ENCODE measurements around the gene PCNX2.
A peak's percentile ranks its signal among the peaks of the same experiment; 100 is the strongest.

PCNX2 gene

DNA sequence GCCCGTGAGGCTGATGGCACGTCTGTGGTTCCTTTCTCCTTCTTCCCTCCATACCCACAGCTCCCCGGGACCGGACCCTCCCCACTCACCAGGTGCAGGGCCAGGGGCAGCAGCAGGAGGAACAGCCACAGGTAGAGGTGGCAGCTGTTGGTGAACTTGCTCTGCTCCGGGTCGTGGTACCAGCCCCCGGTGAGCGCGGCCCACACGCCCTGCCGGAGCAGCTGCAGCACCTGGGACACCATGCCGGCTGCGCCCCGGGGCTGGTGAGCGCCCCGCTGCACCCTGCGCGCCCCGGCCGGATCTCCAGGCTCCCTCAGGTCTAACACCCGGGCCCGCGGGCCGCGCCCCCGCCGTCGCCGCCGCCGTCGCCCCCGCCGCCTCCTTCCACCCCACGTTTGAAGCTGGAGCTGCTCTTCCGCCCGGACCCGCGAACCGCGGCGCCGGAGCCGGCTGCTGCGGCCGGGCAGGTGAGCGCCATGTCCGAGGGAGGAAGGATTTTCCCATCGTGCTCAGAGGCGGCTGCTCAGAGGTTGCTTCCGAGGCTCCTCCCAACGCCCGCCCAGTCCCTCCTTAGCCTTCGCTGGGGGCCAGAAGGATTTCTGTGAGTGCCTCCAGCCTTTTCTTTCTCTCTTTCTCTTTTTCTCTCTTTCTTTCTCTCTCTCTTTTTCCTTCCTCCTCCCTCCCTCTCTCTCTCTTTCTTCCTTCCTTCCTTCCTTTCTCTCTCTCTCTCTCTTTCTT is at the start of gene PCNX2 (continued):
- TF ChIP-seq ZNF416 (tag by site-specific recombination; IDR thresholded peaks at IDR 0.05) (no peak), ZNF529 (tag by site-specific recombination; IDR thresholded peaks at IDR 0.05; ENCODE audit: insufficient replicate concordance) (no peak), ZNF114 (tag by site-specific recombination; IDR thresholded peaks at IDR 0.05) (no peak), ZNF426 (tag by site-specific recombination; IDR thresholded peaks at IDR 0.05) (no peak), HOXC10 (CRISPR knock-in tag; IDR thresholded peaks at IDR 0.05) (no peak), KLF8 (tag by site-specific recombination; IDR thresholded peaks at IDR 0.05) (peak; percentile 95), ZNF777 (tag by site-specific recombination; IDR thresholded peaks at IDR 0.05; ENCODE audit: borderline replicate concordance) (no peak), GLI2 (tag by site-specific recombination; IDR thresholded peaks at IDR 0.05; ENCODE audit: borderline replicate concordance, low read depth) (no peak), ZNF585B (tag by site-specific recombination; IDR thresholded peaks at IDR 0.05) (no peak), EGR2 (tag by site-specific recombination; IDR thresholded peaks at IDR 0.05; ENCODE audit: low read depth) (0 out of 2 replicates have a peak, but pooled peaks have one; percentile 3), ZBTB17 (tag by site-specific recombination; IDR thresholded peaks at IDR 0.05) (peak; percentile 98; the same call in 1 of the 2 replicates), ZFP69B (tag by site-specific recombination; IDR thresholded peaks at IDR 0.05) (peak; percentile 90), HIC1 (tag by site-specific recombination; IDR thresholded peaks at IDR 0.05) (no peak), GFI1B (tag by site-specific recombination; IDR thresholded peaks at IDR 0.05) (no peak), ZBTB10 (tag by site-specific recombination; IDR thresholded peaks at IDR 0.05) (peak; percentile 82; the same call in 1 of the 2 replicates), ZSCAN5A (tag by site-specific recombination; IDR thresholded peaks at IDR 0.05) (no peak; the same call in 1 of the 2 replicates), GLIS1 (tag by site-specific recombination; IDR thresholded peaks at IDR 0.05) (peak; percentile 96), PRDM4 (tag by site-specific recombination; IDR thresholded peaks at IDR 0.05) (no peak), MZF1 (tag by site-specific recombination; IDR thresholded peaks at IDR 0.05; ENCODE audit: borderline replicate concordance) (0 out of 2 replicates have a peak, but pooled peaks have one; percentile 8), ZNF658 (tag by site-specific recombination; IDR thresholded peaks at IDR 0.05) (no peak), ZFP3 (tag by site-specific recombination; IDR thresholded peaks at IDR 0.05; ENCODE audit: low read depth) (no peak)
- TF ChIP-seq, protein P1, sequence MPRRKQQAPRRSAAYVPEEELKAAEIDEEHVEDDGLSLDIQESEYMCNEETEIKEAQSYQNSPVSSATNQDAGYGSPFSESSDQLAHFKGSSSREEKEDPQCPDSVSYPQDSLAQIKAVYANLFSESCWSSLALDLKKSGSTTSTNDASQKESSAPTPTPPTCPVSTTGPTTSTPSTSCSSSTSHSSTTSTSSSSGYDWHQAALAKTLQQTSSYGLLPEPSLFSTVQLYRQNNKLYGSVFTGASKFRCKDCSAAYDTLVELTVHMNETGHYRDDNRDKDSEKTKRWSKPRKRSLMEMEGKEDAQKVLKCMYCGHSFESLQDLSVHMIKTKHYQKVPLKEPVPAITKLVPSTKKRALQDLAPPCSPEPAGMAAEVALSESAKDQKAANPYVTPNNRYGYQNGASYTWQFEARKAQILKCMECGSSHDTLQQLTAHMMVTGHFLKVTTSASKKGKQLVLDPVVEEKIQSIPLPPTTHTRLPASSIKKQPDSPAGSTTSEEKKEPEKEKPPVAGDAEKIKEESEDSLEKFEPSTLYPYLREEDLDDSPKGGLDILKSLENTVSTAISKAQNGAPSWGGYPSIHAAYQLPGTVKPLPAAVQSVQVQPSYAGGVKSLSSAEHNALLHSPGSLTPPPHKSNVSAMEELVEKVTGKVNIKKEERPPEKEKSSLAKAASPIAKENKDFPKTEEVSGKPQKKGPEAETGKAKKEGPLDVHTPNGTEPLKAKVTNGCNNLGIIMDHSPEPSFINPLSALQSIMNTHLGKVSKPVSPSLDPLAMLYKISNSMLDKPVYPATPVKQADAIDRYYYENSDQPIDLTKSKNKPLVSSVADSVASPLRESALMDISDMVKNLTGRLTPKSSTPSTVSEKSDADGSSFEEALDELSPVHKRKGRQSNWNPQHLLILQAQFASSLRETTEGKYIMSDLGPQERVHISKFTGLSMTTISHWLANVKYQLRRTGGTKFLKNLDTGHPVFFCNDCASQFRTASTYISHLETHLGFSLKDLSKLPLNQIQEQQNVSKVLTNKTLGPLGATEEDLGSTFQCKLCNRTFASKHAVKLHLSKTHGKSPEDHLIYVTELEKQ (tag by site-specific recombination; IDR thresholded peaks at IDR 0.05; ENCODE audit: borderline replicate concordance): no peak
- TF ChIP-seq, protein P2, sequence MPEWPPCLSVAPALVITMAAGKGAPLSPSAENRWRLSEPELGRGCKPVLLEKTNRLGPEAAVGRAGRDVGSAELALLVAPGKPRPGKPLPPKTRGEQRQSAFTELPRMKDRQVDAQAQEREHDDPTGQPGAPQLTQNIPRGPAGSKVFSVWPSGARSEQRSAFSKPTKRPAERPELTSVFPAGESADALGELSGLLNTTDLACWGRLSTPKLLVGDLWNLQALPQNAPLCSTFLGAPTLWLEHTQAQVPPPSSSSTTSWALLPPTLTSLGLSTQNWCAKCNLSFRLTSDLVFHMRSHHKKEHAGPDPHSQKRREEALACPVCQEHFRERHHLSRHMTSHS (tag by site-specific recombination; IDR thresholded peaks at IDR 0.05): no peak
